NCI-H226 (cell line): ENCODE results near the gene EZH1.

ENCODE experiments used
- DNase-seq: peaks from one replicate; pipeline ENCODE4 v3.0.0-alpha.2; 2015

Gene EZH1

DNA sequence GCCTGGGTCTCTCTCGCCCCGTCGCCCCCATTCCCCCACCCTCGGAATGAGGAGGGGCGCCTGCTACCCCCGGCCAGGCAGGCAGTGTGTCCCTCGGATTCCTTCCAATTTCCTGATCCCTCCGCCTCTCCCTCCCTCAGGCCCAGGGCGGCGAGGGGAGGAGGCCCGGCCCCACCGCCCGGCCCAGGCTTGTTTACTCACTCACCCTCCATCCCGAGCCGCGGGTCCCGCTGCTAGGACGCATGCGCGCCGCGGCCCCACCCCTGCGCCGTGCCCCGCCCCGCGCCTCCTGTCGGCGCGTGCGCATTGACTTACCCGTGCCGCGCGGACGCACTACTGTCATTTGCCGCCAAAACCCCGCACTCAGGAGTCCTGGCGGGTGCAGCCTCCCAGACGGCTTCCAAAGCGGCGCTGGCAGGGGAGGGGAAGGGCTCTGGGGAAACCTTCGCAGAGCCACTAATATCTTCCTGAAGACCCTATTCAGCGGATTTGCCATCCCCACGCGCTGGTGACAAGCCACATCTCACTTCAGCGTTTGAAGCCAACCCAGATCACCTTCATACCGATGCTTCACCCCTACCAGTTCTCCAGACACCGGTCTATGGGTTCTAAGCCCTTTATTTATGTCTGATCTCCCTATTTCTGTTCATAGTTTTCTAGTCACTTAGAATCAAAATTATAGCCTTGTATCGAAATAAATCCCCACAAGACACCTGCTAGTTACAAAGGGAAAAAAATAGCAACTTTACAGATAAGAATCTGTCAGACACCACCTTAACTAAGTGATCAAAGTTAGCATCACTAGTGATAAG lies at the start of gene EZH1:
Gene EZH1, minus strand, starts transcription at position 235 of the 812 bp plus-strand sequence. CDS start 16,099 bp downstream, outside the sequence.
- peak; percentile 74 for DNase-seq

DNA sequence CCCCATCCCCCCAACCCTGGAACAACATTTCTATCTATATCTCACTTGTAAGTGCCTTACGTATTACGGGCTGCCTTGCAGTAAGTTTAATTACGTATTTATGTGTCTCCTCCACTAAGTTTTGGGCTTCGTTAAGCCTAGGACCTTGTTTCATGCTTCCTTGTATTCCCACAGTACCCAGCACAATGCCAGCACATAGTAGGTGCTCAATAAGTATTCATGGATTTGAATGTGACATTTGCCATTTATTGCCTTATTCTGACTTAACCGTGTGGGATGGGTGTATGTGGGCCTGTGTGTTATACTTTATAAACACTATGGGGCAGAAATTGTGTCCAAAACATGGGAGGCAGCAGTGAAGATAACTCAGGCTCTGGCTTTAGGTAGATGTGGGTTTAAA lies 47.7 kb upstream of the EZH1 start:
- no peak for DNase-seq

DNA sequence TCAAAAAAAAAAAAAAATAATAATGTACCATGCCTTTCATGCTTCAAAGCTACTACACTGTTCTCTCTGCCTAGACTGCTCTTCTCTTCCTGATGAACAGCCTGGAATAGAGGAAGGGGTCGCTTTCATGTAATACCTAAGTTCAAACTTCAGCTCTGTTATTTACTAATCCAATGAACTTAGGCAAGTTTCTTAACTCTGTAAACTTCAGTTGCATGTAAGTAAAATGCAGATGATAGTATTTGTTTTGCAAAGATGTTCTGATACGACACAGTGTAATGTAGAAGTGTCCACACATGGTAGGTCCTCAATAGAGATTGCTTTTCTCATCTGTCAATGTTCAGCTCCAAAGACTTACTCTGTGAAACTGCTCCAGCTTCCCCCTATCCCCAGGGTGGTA lies 47.1 kb upstream of the EZH1 start:
- DNase-seq = no peak

DNA sequence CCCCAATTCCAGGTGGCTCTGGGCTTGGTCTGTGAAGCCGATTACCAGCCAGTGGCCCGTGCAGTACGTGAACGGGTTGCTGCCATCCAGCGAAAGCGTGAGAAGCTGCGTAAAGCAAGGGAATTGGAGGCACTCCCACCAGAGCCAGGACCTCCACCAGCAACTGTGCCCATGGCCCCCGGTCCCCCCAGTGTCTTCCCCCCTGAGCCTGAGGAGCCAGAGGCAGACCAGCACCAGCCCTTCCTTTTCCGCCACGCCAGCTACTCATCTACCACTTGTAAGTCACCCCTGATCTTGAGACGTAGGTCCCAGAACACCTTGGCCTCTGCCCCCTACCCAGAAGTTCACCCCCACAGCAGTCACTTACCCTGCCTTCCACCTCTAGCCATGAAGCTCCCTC lies 42.4 kb upstream of the EZH1 start:
- DNase-seq = no peak

DNA sequence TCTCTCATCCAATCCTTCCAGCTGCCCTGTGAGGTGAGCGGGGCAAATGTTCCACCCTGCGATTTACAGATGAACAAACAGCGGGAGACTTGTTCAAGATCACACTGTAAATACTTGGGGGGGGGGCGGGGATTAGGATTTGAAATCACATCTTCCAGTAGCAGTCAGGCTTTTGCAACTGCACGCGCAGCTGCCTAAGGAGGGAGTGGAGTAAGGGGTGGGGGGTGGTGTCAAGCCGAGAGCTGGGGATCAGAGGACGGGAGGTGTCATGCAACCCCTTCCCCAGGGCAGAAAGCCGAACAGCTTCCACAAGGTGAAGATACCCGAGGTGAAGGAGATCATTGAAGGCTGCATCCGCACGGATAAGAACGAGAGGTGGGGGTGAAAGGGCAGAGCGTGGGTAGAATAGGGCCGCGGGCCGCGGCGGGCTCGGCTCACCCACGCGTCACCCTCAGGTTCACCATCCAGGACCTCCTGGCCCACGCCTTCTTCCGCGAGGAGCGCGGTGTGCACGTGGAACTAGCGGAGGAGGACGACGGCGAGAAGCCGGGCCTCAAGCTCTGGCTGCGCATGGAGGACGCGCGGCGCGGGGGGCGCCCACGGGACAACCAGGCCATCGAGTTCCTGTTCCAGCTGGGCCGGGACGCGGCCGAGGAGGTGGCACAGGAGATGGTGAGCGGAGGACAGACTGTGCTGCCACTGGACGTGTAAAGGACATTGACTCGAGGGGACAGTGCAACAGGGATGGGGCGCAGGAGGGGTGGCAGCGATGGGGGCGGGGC lies 40.2 kb upstream of the EZH1 start:
- DNase-seq = no peak

DNA sequence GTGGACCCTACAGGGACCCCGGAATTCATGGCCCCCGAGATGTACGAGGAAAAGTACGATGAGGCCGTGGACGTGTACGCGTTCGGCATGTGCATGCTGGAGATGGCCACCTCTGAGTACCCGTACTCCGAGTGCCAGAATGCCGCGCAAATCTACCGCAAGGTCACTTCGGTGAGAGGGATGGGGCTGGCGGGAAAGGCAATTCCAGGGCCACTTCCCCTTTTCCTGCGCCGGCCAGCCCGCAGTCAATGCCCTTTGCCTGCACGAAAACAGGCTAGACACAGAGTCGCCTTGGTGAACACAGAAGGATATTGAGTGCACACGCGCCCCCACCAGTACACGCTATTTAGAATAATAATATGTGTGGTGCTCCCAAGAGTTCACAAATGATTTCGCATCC lies 39.6 kb upstream of the EZH1 start:
- DNase-seq = no peak

DNA sequence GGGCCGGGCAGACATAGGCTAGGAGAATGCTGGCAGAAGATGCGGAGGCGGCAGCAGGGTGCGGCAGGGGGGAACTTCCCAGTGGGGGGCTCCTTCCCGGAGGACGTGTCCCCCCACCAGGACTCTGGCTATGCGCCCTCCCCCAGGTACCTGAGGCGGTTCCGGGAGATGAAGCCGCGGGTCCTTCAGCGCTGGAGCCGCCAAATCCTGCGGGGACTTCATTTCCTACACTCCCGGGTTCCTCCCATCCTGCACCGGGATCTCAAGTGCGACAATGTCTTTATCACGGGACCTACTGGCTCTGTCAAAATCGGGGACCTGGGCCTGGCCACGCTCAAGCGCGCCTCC lies 38.9 kb upstream of the EZH1 start:
- no peak for DNase-seq

DNA sequence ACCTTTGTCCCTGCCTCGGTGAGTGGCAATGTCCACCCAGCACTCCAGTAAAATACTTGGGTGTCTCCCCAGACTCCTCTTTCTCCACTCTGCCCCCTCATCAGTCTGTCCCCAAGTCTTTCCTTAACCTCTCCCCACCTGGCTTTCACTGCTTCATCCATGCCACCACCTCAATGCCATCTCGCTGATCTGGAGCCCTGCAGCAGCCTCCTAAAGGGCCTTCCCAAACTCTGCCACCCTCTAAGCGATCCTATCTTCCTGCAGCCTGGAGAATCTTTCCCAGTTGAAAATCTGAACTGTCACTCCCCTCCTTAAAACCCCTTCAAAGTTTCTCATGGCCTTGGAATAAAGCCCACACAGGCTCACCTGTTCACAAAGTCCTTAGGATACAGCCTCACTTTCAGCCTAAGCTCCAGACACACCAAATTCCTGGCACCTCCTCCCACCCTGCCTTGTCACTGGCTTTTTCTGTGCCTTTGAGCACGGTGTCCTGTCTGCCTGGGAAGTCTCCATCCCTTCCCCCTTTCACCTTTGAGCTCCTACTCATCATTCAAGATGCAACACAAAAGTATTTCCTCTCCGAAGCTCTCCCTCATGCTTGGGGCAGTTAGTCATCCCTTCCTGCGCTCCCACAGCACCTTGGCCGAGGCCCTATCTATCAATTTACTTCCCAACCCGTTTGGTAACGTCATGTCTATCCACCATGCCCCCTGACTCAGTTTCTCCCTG lies 38.4 kb upstream of the EZH1 start:
- DNase-seq = peak; percentile 94

DNA sequence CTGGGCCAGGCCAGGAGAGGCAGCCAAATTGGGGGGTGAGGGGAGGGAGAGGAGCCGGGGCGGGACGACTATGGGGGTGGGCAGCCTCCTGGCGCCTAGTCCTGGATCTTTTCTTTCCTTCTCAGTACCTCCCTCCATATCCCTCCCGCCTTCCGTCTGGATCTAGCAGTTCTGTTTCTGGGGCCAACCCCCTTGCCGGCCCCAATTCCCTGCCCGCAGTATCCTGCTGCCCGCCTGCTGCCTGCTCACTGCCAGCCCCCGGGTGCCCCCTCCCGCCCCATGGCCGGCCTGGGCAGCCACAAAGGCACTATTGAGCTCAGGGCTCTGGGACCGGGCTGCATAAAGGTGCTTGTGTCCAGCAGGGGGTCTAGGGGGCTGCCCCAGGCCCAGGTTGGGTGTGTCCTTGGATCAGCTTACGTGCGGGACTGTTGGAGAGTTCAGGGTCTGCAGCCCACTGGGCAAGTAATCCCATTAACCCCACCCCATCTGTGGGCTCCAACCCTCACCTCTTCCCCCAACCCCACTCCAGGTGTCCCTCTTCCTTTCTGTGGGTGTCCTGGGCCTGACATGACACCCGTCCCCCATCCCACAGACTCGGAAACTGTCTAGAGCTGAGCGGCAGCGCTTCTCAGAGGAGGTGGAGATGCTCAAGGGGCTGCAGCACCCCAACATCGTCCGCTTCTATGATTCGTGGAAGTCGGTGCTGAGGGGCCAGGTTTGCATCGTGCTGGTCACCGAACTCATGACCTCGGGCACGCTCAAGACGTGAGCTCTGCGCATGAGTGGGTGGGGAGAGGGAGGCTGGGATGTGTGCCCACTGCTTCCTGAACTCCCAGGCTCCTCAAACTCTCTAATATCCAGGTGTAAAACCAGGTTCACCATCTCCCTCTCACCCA lies 37.6 kb upstream of the EZH1 start:
- DNase-seq = peak; percentile 57

DNA sequence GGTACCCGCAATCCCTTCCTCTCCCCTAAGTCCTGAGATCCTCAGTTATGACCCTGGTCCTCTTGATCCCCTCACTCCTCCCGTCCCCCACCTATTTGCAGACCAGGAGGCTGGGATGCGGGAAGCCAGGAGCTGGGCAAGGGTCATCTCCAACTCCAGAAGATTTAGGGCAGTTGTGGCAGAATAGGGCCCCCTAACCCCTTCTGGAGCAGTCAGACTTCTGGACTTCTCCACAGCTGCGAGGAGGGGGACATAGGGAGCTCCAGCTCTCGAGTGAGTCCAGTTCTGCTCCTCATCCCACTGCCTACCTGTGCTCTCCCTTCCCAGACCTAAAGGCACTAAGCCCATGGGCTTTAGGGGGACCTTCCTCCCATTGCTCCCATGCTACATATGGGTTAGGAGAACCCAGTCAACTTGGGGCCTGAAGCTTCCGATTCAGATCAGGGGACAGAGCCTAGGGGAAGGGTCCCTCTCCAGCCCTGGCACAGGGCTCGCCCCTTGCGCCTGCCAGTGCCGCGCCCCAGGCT lies 36.9 kb upstream of the EZH1 start:
- DNase-seq = no peak

DNA sequence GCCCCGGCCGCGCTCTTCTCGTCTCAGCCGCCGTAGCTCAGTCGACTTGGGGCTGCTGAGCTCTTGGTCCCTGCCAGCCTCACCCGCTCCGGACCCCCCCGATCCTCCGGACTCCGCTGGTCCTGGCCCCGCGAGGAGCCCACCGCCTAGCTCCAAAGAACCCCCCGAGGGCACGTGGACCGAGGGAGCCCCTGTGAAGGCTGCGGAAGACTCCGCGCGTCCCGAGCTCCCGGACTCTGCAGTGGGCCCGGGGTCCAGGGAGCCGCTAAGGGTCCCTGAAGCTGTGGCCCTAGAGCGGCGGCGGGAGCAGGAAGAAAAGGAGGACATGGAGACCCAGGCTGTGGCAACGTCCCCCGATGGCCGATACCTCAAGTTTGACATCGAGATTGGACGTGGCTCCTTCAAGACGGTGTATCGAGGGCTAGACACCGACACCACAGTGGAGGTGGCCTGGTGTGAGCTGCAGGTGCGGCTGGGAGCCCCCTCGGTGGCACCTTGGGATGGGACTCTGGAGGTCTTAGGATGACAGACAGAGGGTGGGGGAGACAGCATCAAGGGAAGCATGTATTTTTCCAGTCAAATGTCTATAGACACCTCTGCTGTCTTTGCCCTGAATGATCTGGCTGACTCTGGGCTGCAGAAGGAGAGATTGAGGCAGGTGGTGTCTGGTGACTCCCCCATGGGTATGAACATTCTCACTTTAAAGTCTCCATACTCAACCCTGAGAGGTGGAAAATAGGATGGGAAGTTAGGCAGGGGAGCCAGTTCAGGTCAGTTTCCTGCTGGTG lies 36.2 kb upstream of the EZH1 start:
- no peak for DNase-seq

DNA sequence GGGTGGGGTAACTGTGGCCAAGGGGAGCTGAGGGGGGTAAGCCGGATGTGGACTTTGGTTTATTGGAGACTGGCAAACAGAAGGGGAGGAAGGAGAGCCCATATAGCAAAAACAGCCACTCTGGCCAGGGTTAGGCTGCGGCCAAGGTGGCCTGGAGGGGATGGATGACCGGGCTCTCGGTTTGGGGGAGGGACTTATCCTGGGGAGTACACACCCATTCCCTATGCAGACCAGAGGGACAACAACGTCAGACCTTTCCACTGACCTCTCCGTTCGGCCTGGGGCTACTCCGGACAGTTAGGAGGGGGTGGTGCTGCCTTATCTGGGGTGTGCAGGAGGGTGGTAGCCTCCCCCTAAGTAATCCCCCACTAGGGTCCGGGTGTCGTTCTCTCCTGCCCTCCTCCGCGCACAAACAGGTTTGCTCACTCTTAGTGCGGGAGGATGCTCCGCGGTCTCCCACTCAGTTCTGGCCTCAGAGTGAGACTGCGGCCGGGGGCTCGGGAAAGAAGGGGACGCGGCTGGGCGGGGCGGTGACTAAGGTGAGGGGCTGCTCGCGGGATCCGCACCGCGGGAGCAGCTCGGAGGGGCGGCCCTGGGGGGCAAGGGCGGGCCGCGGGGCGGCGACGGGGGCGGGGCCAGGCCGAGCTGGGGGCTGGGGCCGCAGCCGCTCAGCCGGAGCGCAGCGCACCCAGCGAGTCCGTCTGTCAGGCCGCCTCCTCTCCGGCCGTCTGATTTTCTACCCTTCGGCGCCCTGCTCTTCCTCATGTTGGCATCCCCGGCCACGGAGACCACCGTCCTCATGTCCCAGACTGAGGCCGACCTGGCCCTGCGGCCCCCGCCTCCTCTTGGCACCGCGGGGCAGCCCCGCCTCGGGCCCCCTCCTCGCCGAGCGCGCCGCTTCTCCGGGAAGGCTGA lies 35.4 kb upstream of the EZH1 start, which contains the start of gene WNK4:
Gene WNK4, plus strand, starts transcription at position 675 of the 915 bp plus-strand sequence. Its CDS starts 89 bp downstream, at position 764.
- DNase-seq = peak; percentile 91

DNA sequence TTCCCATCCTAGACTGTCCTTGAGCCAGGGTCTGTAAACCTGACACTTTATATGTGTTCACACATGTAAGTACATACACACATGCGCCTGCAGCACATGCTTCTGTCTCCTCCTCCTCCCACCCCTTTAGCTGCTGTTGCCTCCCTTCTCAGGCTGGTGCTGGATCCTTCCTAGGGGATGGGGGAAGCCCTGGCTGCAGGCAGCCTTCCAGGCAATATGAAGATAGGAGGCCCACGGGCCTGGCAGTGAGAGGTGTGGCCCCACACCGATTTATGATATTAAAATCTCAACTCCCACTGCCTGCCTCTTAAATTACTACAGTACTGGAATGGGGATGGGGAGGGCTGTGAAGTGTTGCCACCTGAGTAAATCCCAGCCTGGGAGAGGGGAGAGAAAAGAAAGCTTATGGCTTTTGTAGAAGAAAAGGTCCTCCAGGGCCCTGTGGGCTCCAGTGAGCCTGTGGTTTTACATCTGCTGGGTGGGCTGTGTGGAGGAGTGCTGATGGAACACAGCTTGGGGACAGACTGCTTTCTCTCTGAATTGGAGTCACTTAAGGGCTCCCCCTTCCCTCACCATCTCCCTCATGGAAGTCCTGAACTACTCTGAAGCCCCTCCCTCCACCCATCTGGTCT lies 34.6 kb upstream of the EZH1 start:
- DNase-seq = peak; percentile 52

DNA sequence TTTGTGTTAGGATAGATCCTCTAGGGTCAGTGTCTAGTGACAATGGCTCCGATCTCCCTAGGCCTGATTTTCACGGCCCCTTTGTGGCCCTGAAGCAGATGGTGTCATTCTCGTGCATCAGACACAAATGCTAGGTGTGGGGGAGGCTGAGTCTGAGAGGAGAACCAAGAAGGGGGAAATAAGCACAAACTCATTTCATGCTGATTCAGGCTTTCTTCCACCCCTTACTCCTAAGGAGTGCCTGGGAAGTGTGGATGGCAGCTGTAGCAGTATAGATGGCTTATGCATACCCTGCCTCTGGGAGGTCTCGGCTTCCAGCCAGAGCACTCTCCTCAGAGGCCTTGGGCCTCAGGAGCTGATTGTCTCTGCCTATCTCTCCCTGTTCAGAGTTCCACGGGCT lies 33.7 kb upstream of the EZH1 start:
- no peak for DNase-seq

DNA sequence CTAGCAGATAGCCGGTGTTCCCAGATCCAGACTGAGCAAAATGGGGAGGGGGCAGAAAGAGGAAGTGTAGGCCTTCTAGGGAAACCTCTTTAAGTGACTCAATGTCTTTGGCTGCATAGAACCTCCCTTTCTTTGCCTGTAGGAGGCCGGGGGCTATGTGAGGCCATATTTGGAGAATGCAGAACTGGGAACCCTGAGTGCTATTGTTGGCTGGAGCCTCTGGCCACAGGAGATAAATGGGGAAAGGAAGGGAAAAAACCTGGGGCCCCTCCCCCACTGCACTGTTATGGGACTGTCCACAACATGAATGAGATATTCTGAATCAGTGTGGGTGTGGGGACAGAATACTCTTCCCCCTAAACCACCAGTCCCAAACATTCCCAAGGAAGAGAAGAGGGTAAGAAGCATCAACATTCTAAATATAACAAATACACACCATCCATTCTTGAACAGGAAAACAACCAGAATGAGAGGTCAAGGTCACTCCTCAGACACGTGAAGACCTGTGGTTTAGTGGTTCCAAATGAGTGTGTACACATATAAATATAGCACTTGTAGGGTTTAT lies 30.8 kb upstream of the EZH1 start:
- DNase-seq = peak; percentile 63

DNA sequence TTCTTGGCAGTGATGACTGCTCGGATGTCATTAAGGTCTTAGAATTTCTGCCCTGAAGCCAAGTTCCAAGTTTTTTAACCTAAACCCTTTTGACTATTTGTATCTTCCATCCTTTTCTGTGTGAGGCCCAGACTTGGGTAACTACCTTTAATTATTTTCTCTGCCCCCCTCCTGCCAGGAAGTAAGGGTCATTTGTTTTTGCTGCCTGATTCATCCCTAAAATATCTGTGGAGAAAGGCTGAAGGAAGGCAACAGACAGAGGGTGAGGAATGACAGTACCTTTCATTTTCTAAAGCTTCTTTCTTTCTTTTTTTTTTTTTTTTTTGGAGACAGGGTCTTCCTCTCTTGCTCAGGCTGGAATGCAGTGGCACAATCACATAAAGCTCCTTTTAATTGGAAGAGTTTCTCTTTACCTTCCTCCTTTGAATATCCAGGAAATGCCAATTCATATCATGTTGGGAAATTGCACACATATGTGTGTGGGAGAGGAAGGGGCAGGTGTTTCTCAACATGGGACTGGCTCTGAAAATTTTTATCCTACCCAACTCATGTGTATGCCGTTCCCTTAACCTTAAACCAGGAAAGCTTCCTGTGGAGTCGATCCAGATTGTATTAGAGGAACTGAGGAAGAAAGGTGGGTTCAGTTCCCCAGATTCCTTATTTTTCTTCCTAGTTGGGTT lies 29.4 kb upstream of the EZH1 start:
- DNase-seq = peak; percentile 77

DNA sequence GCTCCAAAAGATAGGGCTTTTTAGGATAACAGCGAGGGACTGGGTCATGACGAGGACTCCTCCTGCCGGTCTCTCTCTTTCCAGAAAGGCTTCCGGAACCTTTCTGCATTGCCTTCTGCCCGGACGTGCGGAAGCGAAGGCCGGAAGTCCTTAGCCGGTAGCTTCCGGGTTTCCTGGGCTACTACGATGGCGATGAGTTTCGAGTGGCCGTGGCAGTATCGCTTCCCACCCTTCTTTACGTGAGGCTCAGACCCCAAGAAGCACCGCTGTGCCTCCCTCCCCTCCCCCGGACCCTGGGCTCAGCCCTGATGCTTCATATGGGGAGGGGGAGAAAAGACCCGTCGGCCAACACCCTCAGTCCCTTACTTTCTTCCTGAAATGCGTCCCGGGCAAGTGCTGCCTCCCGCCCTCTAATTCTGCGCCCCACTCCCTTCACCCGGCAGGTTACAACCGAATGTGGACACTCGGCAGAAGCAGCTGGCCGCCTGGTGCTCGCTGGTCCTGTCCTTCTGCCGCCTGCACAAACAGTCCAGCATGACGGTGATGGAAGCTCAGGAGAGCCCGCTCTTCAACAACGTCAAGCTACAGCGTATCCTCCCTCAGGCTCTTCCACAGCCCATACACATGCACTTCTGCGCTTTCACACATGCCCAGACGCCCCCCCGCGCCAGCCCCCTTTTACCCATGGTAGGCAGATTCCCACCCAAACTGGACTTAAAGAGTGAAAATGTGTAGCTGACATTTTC lies 28.6 kb upstream of the EZH1 start, which contains the start of gene VPS25:
Gene VPS25, plus strand, starts transcription at position 160 of the 746 bp plus-strand sequence. Its CDS starts 27 bp downstream, at position 187.
- peak; percentile 80 for DNase-seq

DNA sequence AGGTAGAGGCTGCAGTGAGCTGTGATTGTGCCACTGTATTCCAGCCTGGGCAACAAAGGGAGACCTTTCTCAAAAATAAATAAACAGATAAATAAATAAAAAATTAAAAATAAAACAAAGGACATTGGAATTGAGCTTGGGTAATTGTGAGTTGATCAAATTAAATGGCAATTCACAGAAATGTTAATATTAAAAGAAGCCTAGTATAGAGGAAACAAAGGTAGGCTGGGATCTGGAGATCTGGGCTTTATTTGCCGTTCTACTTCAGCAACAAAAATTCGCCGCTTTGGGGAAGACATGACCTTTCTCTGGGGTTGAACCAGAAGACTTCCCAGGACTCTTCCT lies 28.1 kb upstream of the EZH1 start:
- DNase-seq = no peak
